ENCODE results near the gene GZMM. TPM values are rescaled to one million over a fixed set of nuclear protein-coding genes. Genes with fewer than 3 reads are reported as not detected.

GZMM gene
- total and polyA plus RNA-seq, 2 experiments from 2014 or later = 0.29 TPM; not detected in 1

DNA sequence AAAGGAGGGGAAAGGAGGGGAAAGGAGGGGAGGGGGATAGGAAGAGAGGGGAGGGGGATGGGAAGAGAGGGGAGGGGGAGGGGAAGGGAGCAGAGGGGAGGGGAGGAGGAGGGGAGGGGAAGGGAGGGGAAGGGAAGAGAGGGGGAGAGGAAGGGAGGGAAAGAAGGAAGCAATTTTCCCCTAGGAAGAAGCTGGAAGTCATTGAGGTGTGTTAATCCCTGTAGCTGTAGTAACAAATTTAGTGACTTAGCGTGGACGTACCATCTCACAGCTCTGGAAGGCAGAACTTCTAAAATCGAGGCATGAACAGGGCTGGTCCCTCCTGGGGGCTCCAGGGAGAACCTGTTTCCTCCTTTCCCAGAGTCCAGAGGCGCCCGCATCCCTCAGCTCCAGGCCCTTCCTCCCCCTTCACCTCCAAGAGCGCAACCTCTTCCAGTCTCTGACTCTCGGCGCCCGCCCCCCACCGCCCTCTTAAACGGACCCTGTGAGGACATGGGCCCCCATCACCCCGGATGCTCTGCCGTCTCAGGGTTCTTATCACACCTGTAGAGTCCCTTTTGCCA, 17.9 kb upstream of the GZMM start (continued):
- TF ChIP-seq, protein P1, sequence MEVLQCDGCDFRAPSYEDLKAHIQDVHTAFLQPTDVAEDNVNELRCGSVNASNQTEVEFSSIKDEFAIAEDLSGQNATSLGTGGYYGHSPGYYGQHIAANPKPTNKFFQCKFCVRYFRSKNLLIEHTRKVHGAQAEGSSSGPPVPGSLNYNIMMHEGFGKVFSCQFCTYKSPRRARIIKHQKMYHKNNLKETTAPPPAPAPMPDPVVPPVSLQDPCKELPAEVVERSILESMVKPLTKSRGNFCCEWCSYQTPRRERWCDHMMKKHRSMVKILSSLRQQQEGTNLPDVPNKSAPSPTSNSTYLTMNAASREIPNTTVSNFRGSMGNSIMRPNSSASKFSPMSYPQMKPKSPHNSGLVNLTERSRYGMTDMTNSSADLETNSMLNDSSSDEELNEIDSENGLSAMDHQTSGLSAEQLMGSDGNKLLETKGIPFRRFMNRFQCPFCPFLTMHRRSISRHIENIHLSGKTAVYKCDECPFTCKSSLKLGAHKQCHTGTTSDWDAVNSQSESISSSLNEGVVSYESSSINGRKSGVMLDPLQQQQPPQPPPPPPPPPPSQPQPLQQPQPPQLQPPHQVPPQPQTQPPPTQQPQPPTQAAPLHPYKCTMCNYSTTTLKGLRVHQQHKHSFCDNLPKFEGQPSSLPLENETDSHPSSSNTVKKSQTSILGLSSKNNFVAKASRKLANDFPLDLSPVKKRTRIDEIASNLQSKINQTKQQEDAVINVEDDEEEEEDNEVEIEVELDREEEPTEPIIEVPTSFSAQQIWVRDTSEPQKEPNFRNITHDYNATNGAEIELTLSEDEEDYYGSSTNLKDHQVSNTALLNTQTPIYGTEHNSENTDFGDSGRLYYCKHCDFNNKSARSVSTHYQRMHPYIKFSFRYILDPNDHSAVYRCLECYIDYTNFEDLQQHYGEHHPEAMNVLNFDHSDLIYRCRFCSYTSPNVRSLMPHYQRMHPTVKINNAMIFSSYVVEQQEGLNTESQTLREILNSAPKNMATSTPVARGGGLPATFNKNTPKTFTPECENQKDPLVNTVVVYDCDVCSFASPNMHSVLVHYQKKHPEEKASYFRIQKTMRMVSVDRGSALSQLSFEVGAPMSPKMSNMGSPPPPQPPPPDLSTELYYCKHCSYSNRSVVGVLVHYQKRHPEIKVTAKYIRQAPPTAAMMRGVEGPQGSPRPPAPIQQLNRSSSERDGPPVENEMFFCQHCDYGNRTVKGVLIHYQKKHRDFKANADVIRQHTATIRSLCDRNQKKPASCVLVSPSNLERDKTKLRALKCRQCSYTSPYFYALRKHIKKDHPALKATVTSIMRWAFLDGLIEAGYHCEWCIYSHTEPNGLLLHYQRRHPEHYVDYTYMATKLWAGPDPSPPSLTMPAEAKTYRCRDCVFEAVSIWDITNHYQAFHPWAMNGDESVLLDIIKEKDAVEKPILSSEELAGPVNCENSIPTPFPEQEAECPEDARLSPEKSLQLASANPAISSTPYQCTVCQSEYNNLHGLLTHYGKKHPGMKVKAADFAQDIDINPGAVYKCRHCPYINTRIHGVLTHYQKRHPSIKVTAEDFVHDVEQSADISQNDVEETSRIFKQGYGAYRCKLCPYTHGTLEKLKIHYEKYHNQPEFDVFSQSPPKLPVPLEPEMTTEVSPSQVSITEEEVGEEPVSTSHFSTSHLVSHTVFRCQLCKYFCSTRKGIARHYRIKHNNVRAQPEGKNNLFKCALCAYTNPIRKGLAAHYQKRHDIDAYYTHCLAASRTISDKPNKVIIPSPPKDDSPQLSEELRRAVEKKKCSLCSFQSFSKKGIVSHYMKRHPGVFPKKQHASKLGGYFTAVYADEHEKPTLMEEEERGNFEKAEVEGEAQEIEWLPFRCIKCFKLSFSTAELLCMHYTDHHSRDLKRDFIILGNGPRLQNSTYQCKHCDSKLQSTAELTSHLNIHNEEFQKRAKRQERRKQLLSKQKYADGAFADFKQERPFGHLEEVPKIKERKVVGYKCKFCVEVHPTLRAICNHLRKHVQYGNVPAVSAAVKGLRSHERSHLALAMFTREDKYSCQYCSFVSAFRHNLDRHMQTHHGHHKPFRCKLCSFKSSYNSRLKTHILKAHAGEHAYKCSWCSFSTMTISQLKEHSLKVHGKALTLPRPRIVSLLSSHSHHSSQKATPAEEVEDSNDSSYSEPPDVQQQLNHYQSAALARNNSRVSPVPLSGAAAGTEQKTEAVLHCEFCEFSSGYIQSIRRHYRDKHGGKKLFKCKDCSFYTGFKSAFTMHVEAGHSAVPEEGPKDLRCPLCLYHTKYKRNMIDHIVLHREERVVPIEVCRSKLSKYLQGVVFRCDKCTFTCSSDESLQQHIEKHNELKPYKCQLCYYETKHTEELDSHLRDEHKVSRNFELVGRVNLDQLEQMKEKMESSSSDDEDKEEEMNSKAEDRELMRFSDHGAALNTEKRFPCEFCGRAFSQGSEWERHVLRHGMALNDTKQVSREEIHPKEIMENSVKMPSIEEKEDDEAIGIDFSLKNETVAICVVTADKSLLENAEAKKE (CRISPR knock-in tag; IDR thresholded peaks at IDR 0.05) = no peak

GRCh38 chr19:530134-531008, 13.5 kb upstream of the GZMM start:
- Histone ChIP-seq H3K27ac (ENCODE audit: low read depth) (peak overlapping the region; percentile 66; the same call in 1 of the 2 replicates), H3K9me2 (ENCODE audit: insufficient read depth) (no peaks in the 10 kb centered on the region), H3K36me3 (ENCODE audit: insufficient read depth) (no peaks in the 10 kb centered on the region), H3F3A (replicated peaks; ENCODE audit: low read depth) (peaks cover 15% of the 10 kb centered on the region), H3K27me3 (ENCODE audit: insufficient read depth) (no peaks in the 10 kb centered on the region), H3K4me2 (peak overlapping the region; percentile 79), H2AFZ (peak overlapping the region; percentile 81; the same call in 1 of the 2 replicates), H3K79me2 (replicated peaks; ENCODE audit: insufficient read depth) (peaks cover 25% of the 10 kb centered on the region), H3K4me3 (peak overlapping the region; percentile 79), H3K4me1 (ENCODE audit: insufficient read depth) (no peaks in the 10 kb centered on the region; the same call in 1 of the 2 replicates), H4K20me1 (replicated peaks; ENCODE audit: insufficient read depth) (peaks cover 16% of the 10 kb centered on the region)
- H3K4me1 Mint-ChIP-seq = peaks cover 11% of the 10 kb centered on the region
- H3K27me3 Mint-ChIP-seq (ENCODE audit: insufficient read depth, low read depth, poor library complexity) = peaks cover 21% of the 10 kb centered on the region
- 0 out of 3 replicates have a peak, but pooled peaks cover 2% of the 10 kb centered on the region for H3K9me3 Mint-ChIP-seq
- peak overlapping the region; percentile 82 for H3K4me3 Mint-ChIP-seq
- 0 out of 3 replicates have a peak, but pooled peaks cover 3% of the 10 kb centered on the region for H3K36me3 Mint-ChIP-seq (ENCODE audit: low read depth)
- no peak overlapping the region for H3K27ac Mint-ChIP-seq
- ATAC-seq = no peak
- no peak for DNase-seq (ENCODE audit: low spot score)
- no peak for TF ChIP-seq POLR2AphosphoS5 (IDR thresholded peaks at IDR 0.05; ENCODE audit: low read depth)
- no peak for TF ChIP-seq CTCF (conservative IDR thresholded peaks at IDR 0.05; ENCODE audit: low read depth in 2 of 2)
- no peak for TF ChIP-seq ZNF331 (CRISPR knock-in tag; IDR thresholded peaks at IDR 0.05; ENCODE audit: low read depth)
- TF ChIP-seq, protein P2, sequence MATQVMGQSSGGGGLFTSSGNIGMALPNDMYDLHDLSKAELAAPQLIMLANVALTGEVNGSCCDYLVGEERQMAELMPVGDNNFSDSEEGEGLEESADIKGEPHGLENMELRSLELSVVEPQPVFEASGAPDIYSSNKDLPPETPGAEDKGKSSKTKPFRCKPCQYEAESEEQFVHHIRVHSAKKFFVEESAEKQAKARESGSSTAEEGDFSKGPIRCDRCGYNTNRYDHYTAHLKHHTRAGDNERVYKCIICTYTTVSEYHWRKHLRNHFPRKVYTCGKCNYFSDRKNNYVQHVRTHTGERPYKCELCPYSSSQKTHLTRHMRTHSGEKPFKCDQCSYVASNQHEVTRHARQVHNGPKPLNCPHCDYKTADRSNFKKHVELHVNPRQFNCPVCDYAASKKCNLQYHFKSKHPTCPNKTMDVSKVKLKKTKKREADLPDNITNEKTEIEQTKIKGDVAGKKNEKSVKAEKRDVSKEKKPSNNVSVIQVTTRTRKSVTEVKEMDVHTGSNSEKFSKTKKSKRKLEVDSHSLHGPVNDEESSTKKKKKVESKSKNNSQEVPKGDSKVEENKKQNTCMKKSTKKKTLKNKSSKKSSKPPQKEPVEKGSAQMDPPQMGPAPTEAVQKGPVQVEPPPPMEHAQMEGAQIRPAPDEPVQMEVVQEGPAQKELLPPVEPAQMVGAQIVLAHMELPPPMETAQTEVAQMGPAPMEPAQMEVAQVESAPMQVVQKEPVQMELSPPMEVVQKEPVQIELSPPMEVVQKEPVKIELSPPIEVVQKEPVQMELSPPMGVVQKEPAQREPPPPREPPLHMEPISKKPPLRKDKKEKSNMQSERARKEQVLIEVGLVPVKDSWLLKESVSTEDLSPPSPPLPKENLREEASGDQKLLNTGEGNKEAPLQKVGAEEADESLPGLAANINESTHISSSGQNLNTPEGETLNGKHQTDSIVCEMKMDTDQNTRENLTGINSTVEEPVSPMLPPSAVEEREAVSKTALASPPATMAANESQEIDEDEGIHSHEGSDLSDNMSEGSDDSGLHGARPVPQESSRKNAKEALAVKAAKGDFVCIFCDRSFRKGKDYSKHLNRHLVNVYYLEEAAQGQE (IDR thresholded peaks at IDR 0.05; ENCODE audit: unreplicated experiment) = no peak
- TF ChIP-seq JUNB (IDR thresholded peaks at IDR 0.05; ENCODE audit: unreplicated experiment) = no peak

All from GM23338 (cell line).